GM12878 (cell line): ENCODE results near the gene NRIP3. TPM values are rescaled to one million over a fixed set of nuclear protein-coding genes. Genes with fewer than 3 reads are reported as not detected.

Experiments used
- ATAC-seq: fragments of 200-7000 bp; cut with Tn5 transposase; 3 replicates; pipeline ENCODE4 v1.9.1; 2020; ENCODE audit warnings: mild to moderate bottlenecking, moderate library complexity
- BruUV-seq: library from RNA; stranded (reverse); fragments of 400-500 nt; replicated peaks from 2 replicates; lab custom pipeline; 2021; lab: Mats Ljungman, UMichigan
- CTCF ChIA-PET: fragments of 300-600 bp; sonication (Branson Sonifier 250); formaldehyde crosslinking; extraction: SDS; loops from one replicate; lab custom pipeline; 2021; ENCODE audit warnings: inconsistent platforms; lab: Yijun Ruan, JAX
- POLR2A ChIA-PET: fragments of 350-600 bp; formaldehyde crosslinking; extraction: SDS; loops from one replicate; lab custom pipeline; 2021; ENCODE audit warnings: inconsistent platforms; lab: Charles Lee
- RAD21 ChIA-PET: fragments of 300-600 bp; sonication (Branson Sonifier 250); formaldehyde crosslinking; loops from one replicate; lab custom pipeline; 2023; ENCODE audit warnings: antibody characterized with exemption; ENCODE audit not compliant: unreplicated experiment; lab: Charles Lee
- SMC1A ChIA-PET: fragments of 300-600 bp; sonication (Branson Sonifier 250); formaldehyde crosslinking; loops from one replicate; lab custom pipeline; 2023; ENCODE audit not compliant: unreplicated experiment, uncharacterized antibody; lab: Charles Lee
- DNase-seq: peaks from one replicate; pipeline ENCODE4 v3.0.0-alpha.2; 2011; ENCODE audit warnings: low read depth, low spot score
- FAIRE-seq: peaks from 3 replicates; lab custom pipeline; 2011; peaks lifted over from hg19 to GRCh38; lab: Jason Lieb, UNC
- H2AFZ ChIP-seq: 2 replicates; pipeline ENCODE4 v1.6.0; 2011; ENCODE audit warnings: low read depth, low read length, control low read depth; ENCODE audit not compliant: control insufficient read depth
- H3K27ac ChIP-seq: 2 replicates; pipeline ENCODE4 v1.5.1; 2011; ENCODE audit warnings: control low read depth; ENCODE audit not compliant: control insufficient read depth, insufficient read depth
- H3K27me3 ChIP-seq, 2 experiments: replicated peaks in 1 of 2; 2 replicates each; pipeline versions ENCODE4 v1.6.0 to v1.6.1; 2011; ENCODE audit warnings: low read length in 1 of 2; ENCODE audit not compliant: control insufficient read depth in 2 of 2, insufficient read depth in 2 of 2
- H3K36me3 ChIP-seq, 2 experiments: 2 replicates each; pipeline ENCODE4 v1.5.1; 2011; ENCODE audit warnings: low read length in 1 of 2; ENCODE audit not compliant: control insufficient read depth in 2 of 2, insufficient read depth in 2 of 2
- H3K4me1 ChIP-seq: 2 replicates; pipeline ENCODE4 v1.6.1; 2011; ENCODE audit warnings: mild to moderate bottlenecking, low read length, moderate library complexity, mixed read lengths; ENCODE audit not compliant: control insufficient read depth, insufficient read depth
- H3K4me2 ChIP-seq: 2 replicates; pipeline ENCODE4 v1.6.0; 2011; ENCODE audit warnings: control low read depth; ENCODE audit not compliant: control insufficient read depth, insufficient read depth
- H3K4me3 ChIP-seq: fragments of 200-600 bp; sonication (generic); 2 replicates; pipeline ENCODE4 v1.5.1; 2016
- H3K79me2 ChIP-seq: 2 replicates; pipeline ENCODE4 v1.6.0; 2011; ENCODE audit warnings: low read length; ENCODE audit not compliant: control insufficient read depth, insufficient read depth
- H3K9ac ChIP-seq: 2 replicates; pipeline ENCODE4 v1.8.0; 2011; ENCODE audit warnings: low read length, control low read depth, mixed read lengths; ENCODE audit not compliant: control insufficient read depth, insufficient read depth
- H3K9me3 ChIP-seq: replicated peaks from 3 replicates; pipeline ENCODE4 v1.5.1; 2011; ENCODE audit warnings: mild to moderate bottlenecking, low read length; ENCODE audit not compliant: control insufficient read depth, insufficient read depth
- H4K20me1 ChIP-seq: 2 replicates; pipeline ENCODE4 v1.6.0; 2011; ENCODE audit not compliant: control insufficient read depth, insufficient read depth
- BACH1 ChIP-seq: fragments of 450-650 bp; IDR thresholded peaks from 2 replicates; pipeline ENCODE4 v1.6.1; 2017; ENCODE audit warnings: mild to moderate bottlenecking, borderline replicate concordance
- SUZ12 ChIP-seq: fragments of 200-600 bp; sonication (generic); IDR thresholded peaks from one replicate; pipeline ENCODE4 v1.6.1; 2018; ENCODE audit warnings: antibody characterized with exemption, mild to moderate bottlenecking; ENCODE audit not compliant: unreplicated experiment
- USF1 ChIP-seq: IDR thresholded peaks from 2 replicates; pipeline ENCODE4 v1.6.1; 2011; ENCODE audit warnings: borderline replicate concordance, low read depth, mild to moderate bottlenecking, moderate library complexity, mixed read lengths, low read length; ENCODE audit not compliant: insufficient read depth; ENCODE audit errors: extremely low read length
- WGBS: methylation state at CpG from one replicate; pipeline ENCODE4 v1.1.6; 2016; ENCODE audit warnings: low lambda C conversion rate; ENCODE audit not compliant: insufficient replicate concordance, insufficient coverage; ENCODE audit errors: missing lambda C conversion rate; 5-methylcytosine and 5-hydroxymethylcytosine counted together
- in situ Hi-C: fragments of 300-500 bp; cut with MboI; formaldehyde crosslinking; loops from 9 replicates; pipeline ENCODE4 v1.14.3; 2018; ENCODE audit warnings: mixed read lengths
- intact Hi-C: fragments of 100-400 bp; cut with micrococcal nuclease; formaldehyde crosslinking; loops from one replicate; pipeline ENCODE4 v1.14.2; 2022; ENCODE audit not compliant: unreplicated experiment
- polyA plus RNA-seq, 11 experiments: library from polyadenylated mRNA; depleted of rRNA in 4 of 11; unstranded in 6 of 11; stranded (reverse) in 5 of 11; fragments of >200 nt; fragmentation: Nextera tagmentation in 4 of 11; fragmentation: Illumina TruSeq in 1 of 11; extraction: Ambion mirVana in 4 of 11; extraction: Trizol in 1 of 11; gene quantifications; 1 replicate in 1 of 11; 2 replicates in 10 of 11; pipeline versions ENCODE4 v1.2.1 to v1.2.3, GENCODE V29; 2011 to 2016; ENCODE audit warnings: inconsistent platforms in 2 of 11, missing spikeins in 2 of 11, low read depth in 1 of 11
- total RNA-seq, 4 experiments: library from RNA; depleted of rRNA in 3 of 4; stranded (reverse); fragments of >200 nt in 3 of 4; fragmentation: Illumina TruSeq in 1 of 4; extraction: Trizol in 1 of 4; gene quantifications; 2 replicates each; pipeline versions ENCODE4 v1.2.1 to v1.2.3, GENCODE V29; 2013 to 2021

The NRIP3 gene
- total and polyA plus RNA-seq, 10 of the 15 experiments (the other 5 are each of a cell fraction or from before 2014, with no cell fraction given), result under 0.01 to 0.25 (median 0.09) TPM; not detected in 7

DNA sequence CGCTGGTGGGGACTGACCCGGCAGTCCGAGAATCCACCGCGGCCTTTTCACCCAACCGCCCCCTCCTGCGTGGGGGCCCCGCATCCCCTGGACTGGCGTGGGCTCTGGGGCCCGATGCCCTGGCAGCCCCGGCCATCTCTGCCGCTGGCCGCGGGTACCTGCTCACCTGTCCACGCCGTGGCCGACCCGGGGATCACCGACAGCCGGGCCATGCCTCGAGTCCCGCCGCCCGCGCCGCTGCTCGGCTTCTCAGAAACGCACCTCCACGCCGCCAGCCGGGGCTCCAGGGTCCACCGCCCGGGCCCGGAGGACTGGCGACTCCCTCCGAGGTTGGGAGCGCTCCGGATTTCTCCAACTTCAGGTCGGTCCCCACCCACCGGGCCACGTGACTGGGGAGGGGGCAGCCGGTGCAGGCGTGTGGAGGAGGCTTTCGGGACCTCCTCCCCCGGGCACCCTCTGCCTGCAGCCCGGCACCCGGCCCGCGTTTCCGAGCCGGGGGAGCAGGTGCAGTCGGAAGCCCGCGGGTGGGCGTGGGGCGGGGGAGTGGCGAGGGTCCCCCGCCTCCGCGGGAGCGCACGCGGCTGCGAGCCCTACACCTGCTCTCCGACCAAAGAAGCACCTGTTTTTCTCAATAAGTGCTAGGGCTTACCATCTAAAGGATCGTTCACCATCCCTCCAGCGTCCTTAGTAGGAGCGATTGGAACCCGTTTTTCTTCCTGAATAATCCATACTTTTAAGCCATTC lies 554 bp upstream of the NRIP3 start:
- Histone ChIP-seq H3K9me3 (no peaks in the 10 kb centered on the region), H3K4me3 (0 out of 2 replicates have a peak overlapping the region, but pooled peaks have one; percentile 55), H3K79me2 (no peaks in the 10 kb centered on the region), H2AFZ (no peak overlapping the region), H3K4me2 (peak overlapping the region; percentile 87), H3K27ac (no peak overlapping the region), H3K9ac (no peak overlapping the region), H3K4me1 (peaks cover 6% of the 10 kb centered on the region; the same call in 1 of the 2 replicates), H3K36me3 (no peaks in the 10 kb centered on the region), H3K27me3 (peaks cover 4 to 16% of the 10 kb centered on the region in 2 experiments), H4K20me1 (no peaks in the 10 kb centered on the region)
- ChIA-PET SMC1A (no interaction called here), POLR2A (no interaction called here), RAD21 (no interaction called here), CTCF (no interaction called here)
- intact Hi-C loops (no loop called here), in situ Hi-C loops (no loop called here)
- 20% methylated on average over 56 of the region's 69 CpGs for WGBS
- DNase-seq (no peak), FAIRE-seq (no peak), ATAC-seq (no peak)
- BruUV-seq, result no TSS peak
- no peak for TF ChIP-seq BACH1
- TF ChIP-seq USF1, result peak; percentile 48
- peak; percentile 65 for TF ChIP-seq SUZ12
